H7 (cell line): ENCODE measurements around the gene REEP3. TPM values are rescaled to one million over a fixed set of nuclear protein-coding genes. Genes with fewer than 3 reads are reported as not detected.

Experiments
- DNase-seq: peaks from one replicate; pipeline ENCODE4 v3.0.0; 2012
- H3K27me3 ChIP-seq: 2 replicates; pipeline ENCODE4 v1.6.0; 2011; ENCODE audit warnings: mild to moderate bottlenecking, low read length; ENCODE audit not compliant: control insufficient read depth, insufficient read depth
- H3K36me3 ChIP-seq: replicated peaks from 2 replicates; pipeline ENCODE4 v1.5.1; 2011; ENCODE audit warnings: low read length; ENCODE audit not compliant: control insufficient read depth, insufficient read depth
- H3K4me3 ChIP-seq: 2 replicates; pipeline ENCODE4 v1.5.1; 2011; ENCODE audit warnings: low read depth, mild to moderate bottlenecking, control low read depth, low read length, moderate library complexity; ENCODE audit not compliant: insufficient read depth
- total RNA-seq: library from RNA; depleted of rRNA; stranded (reverse); fragments of >200 nt; shearing (Covaris generic); gene quantifications from 2 replicates; pipeline ENCODE4 v1.2.3, GENCODE V29; 2014

The REEP3 gene
- total RNA-seq, 1 experiment from 2014 or later: 16.1 TPM

DNA sequence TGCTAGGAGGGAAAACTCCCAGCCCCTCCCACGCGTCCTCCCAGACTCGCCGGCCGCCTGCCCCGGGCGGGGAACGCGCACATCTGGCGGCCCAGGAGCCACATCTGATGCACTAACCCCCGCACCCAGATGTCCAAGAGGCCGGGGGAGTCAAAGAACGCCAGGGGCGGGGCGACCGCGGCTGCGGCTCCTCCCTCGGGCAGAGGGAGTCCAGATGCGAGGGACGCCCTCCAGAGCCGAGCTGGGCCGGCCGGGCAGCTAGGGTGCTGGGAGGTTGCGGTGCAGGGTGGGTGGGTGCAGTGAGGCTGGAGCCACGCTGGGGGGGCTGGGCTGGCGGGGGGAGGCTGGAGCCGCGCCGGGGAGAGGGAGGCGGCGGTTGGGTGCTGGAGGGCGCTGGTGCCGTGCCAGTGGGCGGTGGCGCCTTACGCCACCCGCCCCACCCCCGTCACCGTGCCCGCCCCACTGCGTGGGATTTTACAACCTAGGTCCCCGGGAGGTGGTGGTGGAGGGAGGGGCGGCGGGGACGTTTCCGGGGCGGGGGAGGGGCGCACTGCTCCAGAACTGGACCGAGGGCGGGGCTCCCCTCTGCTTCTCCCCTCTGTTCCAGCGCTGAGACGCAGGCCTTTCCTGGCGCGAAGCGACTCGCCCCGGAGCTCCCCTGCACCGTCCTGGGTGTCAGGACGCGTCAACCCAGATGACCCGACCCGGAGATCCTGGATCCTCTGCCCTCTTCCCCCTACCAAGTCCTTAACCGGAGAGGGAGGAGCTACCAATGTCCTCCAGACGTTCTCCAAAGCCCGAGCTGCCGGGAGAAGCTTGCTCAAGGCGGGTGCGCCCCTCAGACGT is 109.1 kb downstream of the REEP3 start:
- Histone ChIP-seq H3K36me3 (no peaks in the 10 kb centered on the region), H3K27me3 (no peaks in the 10 kb centered on the region), H3K4me3 (peak overlapping the region; percentile 66)
- peak; percentile 92 for DNase-seq

DNA sequence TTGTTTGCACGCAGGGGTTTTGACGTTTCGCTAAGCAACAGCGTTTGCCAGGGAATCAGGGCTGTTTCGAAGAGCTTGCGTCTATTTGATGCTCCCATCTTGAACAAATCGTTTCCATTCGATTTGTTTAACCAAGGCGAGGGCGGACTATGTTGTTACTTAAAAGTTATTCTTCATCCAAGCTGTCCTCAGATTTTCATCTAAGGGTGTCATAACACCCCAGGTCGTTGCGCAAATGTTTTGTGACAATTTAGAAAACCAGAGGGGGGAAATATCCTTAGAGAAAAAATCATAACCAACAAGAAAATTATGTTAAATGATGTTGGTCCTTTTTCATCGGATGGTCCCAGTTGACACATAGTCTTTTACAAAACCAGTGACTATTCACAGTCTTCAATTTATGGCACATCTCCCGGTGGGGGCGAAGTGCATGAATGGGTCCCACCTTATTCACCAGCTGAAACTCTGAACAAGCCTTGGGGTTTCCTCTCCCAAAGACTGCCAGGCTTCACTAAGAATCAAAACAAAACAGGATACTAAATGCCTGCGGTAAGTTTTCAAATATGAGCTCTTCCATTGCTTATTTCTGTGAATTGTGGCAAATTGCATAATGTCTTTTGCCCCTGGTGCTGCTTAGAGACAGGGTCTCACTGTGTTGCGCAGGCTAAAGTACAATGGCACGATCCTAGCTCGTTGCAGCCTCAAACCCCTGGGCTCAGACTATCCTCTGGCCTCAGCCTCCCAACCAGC is 109.9 kb downstream of the REEP3 start:
- H3K27me3 ChIP-seq: no peaks in the 10 kb centered on the region
- H3K36me3 ChIP-seq: no peaks in the 10 kb centered on the region
- no peak for DNase-seq
- peak overlapping the region; percentile 66 for H3K4me3 ChIP-seq

DNA sequence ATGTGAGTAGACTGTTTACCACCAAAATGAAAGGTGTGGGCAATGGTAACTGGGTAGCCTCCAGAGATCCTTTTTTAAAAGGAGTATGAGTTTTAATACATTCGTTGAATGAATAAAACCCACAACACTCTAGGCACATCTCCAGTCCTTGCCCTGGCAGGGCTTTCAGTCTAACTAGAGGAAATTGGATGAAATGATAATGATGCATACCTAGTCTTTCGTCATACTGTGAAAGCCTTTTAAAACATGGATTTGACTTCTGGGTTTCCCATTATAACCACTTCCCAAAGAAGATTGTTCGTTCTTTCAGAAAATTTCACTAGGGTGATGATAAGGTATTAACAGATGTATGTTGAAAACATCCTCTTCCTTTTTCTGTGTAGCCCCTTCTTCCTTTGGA is 110.8 kb downstream of the REEP3 start:
- Histone ChIP-seq H3K4me3 (no peak overlapping the region), H3K36me3 (no peaks in the 10 kb centered on the region)

DNA sequence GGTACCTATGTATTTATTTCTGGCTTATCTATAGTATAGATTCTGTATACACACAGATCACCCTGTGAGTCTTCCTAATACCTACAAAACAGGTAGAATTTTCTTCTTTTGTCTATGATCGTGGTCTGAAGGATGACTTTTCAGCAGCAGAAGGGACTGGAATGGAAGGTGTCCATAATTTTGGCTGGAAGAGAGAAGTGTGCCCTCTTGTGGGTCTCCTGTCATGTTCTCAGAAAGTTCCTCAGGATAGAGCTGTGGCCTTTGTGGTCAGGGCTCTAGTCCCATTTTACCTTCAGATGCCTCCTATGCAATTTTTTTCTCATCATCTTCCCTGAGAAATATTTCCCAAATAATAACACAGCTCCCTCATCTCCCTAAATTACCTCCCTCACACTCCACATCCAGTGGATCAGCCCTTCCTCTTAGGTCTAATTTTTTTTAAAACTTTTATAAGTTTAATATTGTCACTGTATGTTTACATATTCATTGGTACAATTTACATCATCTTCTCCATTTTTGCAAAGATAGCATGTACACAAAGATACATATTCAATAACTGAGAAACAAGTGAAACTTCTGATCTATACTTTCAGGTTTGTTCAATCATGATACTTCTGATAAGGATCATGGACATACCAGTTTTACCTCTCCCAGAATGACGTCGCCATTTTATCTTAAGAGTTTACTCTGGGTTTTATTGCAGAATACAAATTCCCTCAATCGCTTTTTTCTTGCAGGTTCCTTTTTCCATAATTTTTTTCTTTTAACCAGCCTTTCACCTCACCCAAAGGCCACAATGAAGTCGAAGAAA is 112.7 kb downstream of the REEP3 start:
- peak; percentile 63 for DNase-seq
- Histone ChIP-seq H3K4me3 (no peak overlapping the region), H3K27me3 (no peaks in the 10 kb centered on the region), H3K36me3 (no peaks in the 10 kb centered on the region)

More for the DNA sequence above, 110.8 kb downstream of the REEP3 start:
- DNase-seq: no peak
- no peaks in the 10 kb centered on the region for H3K27me3 ChIP-seq

DNA sequence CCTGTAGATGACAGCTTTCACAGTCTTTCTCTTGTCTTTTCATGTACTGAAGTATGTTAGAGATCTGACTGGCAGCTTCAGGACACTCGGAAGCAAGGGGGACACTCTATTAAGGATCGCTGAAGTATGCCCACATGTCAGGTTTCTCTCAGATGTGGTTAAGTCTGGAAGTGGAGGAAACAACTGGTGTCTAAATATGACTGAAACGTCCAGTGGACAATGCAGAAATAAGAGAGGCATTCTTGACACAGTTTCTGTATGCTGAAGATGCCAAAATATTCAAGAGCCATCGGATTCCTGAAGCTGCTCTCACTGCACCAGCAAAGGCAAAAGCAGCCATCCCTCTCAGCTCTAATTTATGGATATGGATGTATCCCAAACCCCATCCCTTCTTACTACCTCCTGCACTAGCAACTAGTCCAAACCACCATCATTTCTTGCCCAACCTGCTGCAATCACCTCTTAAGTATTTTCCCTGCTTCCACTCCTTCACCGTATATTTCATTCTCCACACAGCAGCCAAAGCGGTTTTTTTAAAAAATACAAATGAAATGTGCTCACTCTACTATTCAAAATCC is 113.4 kb downstream of the REEP3 start:
- no peaks in the 10 kb centered on the region for H3K27me3 ChIP-seq
- DNase-seq: no peak
- H3K4me3 ChIP-seq: no peak overlapping the region
- H3K36me3 ChIP-seq: no peaks in the 10 kb centered on the region

DNA sequence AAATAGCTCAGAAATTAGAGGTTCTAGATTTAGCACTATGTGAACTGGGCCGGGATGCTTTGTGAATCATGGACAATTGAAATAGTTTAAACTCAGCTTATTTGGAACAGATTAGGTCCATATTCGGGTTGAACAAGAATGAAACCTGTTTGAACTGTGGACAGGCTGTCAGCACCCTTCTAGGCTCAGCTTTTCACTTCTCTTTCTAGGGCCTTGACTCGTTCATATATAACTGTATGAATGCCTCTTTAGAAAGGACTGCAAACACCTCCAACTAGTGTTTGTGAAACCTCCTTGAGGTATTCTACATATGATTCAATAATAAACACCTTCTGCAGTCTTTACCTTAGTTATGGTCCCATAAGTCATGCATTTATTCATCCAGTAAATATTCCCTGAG is 115.6 kb downstream of the REEP3 start:
- Histone ChIP-seq H3K36me3 (no peaks in the 10 kb centered on the region), H3K27me3 (no peaks in the 10 kb centered on the region), H3K4me3 (no peak overlapping the region)
- no peak for DNase-seq

DNA sequence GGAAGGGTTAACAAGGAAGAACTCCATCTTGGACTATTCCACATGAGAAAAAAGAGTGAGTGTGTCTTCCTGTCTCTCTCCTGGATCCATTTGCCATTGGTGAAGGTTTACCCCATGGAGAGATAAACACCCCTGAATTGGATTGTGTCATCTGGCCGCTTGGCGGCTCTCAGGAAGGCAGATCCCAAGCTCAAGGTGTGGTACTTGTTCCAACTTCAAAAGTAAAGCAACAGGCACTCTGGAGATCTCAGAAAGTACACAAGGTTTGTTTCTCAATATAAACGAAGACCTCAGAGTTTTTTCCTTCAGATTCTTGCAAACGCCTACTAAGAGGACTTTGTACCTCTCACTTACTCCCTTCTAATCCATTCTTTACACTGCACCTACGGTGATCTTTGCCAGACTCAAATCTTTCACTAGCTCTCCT is 116.7 kb downstream of the REEP3 start:
- no peak overlapping the region for H3K4me3 ChIP-seq
- H3K27me3 ChIP-seq: no peaks in the 10 kb centered on the region
- H3K36me3 ChIP-seq: no peaks in the 10 kb centered on the region
- DNase-seq: no peak

DNA sequence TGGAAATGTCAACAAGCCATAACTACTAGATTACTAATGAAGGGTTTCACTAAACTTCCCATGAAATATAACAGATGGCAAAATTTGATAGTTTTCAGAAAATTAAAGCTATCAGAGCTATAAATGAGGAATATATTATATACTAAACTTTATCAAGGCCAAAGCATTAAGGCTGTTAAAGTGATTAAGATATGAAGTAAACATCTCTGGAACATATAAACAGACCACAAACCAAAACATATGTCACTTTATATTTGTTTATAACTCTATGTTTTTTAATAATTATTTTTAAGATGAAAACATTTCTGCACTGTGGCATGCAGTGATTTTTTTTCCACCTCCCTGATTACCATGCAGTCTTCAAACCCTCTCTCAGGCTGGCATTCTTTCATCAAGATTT is 120.2 kb downstream of the REEP3 start:
- H3K27me3 ChIP-seq: no peaks in the 10 kb centered on the region
- DNase-seq: no peak
- H3K4me3 ChIP-seq: no peak overlapping the region
- H3K36me3 ChIP-seq: no peaks in the 10 kb centered on the region

DNA sequence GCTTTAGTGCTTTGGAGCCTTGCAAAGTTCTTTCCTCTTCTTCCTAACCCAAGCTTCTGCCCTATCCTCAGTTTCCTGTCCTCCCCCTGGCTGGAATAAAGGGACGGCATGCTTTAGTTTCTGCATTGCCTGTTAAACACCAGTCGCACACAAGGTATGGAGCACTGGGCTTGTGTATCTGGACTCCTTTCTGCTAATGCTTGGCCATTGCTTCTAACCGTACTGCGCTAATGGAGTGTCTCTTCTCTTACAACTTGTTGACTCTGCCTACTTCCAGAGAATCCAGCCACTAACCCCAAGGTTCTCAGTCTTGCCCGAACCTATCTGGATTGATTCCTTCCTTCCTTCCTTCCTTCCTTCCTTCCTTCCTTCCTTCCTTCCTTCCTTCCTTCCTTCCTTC is 120.6 kb downstream of the REEP3 start:
- Histone ChIP-seq H3K27me3 (no peaks in the 10 kb centered on the region), H3K4me3 (no peak overlapping the region), H3K36me3 (no peaks in the 10 kb centered on the region)
- no peak for DNase-seq

DNA sequence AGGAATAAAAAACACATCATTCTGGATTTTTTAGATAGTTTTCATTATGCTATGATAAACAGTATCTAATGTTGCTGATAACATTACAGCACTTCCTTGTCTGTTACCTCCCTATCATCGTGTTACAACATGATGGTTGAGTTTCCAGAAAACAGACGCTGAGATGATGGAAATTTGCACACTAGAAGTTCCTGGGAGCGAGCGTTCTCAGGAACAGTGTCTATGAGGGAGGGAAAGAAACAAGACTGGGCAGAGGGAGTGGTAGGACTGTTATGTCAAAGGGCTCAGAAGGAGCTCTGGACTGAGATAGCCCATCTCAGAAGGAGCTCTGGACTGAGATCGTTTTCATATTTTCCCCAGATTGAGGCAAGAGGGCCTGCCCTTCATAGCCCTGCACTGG is 121.6 kb downstream of the REEP3 start:
- Histone ChIP-seq H3K4me3 (no peak overlapping the region), H3K36me3 (no peaks in the 10 kb centered on the region), H3K27me3 (no peaks in the 10 kb centered on the region)
- DNase-seq: no peak

DNA sequence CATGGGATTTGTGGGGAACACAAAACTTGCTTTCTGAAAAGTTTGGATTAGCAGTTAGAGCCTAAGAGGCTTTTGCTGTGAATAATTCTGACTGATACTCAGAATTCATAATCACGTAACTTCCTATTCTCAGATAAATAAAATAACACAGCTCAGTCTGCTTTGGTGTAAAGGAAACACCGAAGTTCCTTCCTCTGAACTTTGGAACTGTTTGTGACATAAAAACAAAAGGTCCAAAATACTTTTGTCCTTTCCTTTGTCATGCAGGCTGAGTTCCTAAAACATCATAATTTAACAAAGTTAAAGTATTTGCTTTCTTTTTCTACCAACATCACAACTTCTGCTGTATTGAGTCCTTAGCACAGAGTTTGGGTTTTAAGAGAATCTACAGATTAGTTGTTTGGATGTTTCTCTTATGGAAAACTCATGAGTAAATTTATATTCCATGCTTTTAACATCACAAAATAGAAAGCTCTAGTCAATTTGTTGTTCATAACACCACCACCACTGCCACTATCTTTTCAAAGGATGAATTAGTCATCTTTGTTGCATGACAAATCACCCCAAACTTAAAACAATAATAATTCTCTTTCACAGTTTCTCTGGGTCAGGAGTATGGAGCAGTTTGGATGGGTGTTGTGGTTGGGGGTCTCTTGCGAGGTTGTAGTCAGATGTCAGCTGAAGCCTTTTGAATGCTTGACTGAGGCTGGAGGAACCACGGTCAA is 123.4 kb downstream of the REEP3 start:
- H3K36me3 ChIP-seq: no peaks in the 10 kb centered on the region
- no peaks in the 10 kb centered on the region for H3K27me3 ChIP-seq
- no peak for DNase-seq
- H3K4me3 ChIP-seq: no peak overlapping the region

DNA sequence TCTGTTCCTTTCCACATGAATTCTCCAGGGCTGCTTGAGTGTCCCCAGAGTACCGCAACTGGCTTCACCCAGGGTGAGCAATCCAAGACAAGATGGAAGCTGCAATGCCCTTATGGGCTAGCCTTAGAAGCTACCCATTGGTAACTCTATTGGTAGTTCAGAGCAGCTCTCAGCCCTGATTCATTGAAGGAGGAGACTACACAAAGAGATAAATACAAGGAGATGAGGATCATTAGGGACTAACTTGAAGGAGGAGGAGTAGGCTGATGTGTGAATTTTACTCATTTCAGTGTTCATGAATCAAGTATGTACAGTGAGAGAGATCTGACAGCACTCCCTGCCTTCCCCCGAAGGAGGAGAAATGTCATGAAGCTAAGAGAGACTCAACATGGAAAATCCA is 124.0 kb downstream of the REEP3 start:
- Histone ChIP-seq H3K27me3 (no peaks in the 10 kb centered on the region), H3K36me3 (no peaks in the 10 kb centered on the region), H3K4me3 (no peak overlapping the region)
- no peak for DNase-seq

DNA sequence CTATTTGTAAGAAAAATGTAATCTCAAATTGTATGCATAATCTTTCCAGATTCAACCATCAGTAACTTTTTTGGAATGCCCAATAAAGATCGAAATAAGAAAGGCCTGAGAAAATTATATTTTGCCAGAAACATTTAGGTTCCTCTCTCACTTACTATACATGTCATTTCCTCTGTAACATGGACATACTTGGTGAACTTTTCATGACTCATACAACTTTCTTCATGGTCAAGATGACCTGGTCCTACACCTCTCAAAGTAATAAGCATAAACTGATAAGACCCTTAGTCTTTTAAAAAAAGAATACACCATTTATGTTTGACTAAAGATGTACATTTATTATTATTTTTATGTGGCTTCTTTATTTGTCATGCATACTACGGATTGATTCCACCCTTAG is 125.3 kb downstream of the REEP3 start:
- Histone ChIP-seq H3K27me3 (no peaks in the 10 kb centered on the region), H3K36me3 (no peaks in the 10 kb centered on the region), H3K4me3 (no peak overlapping the region)
- DNase-seq: no peak

DNA sequence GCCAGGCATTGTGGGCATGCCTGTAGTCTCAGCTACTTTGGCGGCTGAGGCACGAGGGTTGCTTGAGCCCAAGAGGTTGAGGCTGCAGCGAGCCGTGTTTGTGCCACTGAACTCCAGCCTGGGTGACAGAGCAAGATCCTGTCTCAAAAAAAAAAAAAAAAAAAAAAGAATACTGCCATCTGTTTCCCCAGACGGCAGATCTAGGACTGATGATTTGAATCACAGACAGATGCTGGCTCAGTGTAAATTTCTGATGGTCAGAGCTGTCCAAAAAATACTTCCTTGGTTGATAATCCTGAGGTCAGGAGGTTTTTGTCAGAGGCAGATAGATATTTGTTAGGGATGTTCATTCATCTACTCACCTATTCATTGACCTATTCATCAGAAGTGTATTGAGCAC is 130.7 kb downstream of the REEP3 start:
- DNase-seq: no peak
- no peaks in the 10 kb centered on the region for H3K36me3 ChIP-seq
- no peaks in the 10 kb centered on the region for H3K27me3 ChIP-seq
- no peak overlapping the region for H3K4me3 ChIP-seq
